Daoy (cell line): ENCODE results near the gene PDLIM3. TPM values are rescaled to one million over a fixed set of nuclear protein-coding genes. Genes with fewer than 3 reads are reported as not detected.
"Not testable (repeated sequence)": the region's sequence is repeated elsewhere in the genome, so short reads cannot be mapped to it uniquely, and the experiment has no call there.

ENCODE experiments used
- DNase-seq: peaks from one replicate; pipeline ENCODE4 v3.0.0-alpha.2; 2015; ENCODE audit warnings: low read depth
- total RNA-seq: library from RNA; depleted of rRNA; stranded (reverse); fragments of >200 nt; shearing (Covaris generic); gene quantifications from 2 replicates; pipeline ENCODE4 v1.2.3, GENCODE V29; 2014; rRNA removed

Gene PDLIM3
- total RNA-seq = 18.9 and 20.4 TPM in 2 replicates

DNA sequence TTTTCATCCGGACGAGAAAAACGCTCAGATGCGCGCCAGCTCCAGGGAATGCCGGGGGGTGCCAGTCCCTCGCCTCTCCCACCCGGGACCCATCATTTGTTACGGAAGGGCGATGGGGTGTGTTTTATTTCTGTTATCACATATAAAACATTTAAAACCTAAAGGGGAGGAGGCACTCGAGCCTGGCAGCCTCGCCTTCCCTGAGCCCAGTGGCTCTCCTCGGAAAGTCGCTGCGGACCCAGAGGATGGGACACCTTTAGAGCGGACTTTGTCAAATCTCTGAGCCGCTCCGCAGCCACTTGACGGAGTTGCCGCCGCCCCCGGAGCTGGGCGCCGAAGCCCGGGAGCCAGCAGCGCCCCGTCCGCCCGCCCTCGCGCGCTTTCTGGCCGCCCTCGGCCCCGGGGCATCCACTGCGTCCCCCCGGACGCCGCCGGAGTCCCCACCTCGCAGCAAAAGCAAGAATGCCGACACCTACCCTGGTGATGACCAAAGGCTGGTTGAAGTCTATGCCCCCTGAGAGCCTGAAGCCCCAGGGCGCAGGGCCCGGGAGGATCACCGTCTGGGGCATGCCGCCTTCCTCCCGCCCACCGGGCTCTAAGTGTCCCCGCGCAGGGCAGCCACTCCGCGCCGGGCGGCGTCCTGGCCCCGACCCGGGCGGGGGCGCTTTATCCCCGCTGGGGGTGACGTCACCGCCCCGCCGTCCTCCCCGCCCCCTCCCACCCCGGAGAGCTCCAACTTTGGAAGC lies at the start of gene PDLIM3:
Gene PDLIM3, minus strand, starts transcription at position 642 of the 746 bp plus-strand sequence. Its CDS starts 73 bp downstream, at position 569.
- DNase-seq = peak; percentile 60

DNA sequence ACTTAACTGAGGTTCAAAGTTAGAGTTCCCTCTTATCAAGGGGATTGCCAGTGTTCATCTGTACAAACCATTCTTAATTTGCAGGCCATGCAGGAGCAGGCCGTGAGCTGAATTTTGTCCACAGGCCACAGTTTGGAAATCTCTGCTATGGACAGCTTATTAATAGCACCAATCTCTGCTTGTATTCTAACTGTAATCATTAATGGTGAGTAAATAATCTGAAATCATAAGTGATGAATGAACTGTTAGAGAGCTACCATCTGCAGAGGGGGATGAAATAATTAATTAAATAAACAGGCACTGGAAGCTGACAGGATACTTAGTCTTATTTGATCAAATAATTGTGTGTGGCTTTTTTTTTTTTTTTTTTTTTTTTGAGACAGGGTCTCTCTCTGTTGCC lies 48.5 kb upstream of the PDLIM3 start:
- no peak for DNase-seq

DNA sequence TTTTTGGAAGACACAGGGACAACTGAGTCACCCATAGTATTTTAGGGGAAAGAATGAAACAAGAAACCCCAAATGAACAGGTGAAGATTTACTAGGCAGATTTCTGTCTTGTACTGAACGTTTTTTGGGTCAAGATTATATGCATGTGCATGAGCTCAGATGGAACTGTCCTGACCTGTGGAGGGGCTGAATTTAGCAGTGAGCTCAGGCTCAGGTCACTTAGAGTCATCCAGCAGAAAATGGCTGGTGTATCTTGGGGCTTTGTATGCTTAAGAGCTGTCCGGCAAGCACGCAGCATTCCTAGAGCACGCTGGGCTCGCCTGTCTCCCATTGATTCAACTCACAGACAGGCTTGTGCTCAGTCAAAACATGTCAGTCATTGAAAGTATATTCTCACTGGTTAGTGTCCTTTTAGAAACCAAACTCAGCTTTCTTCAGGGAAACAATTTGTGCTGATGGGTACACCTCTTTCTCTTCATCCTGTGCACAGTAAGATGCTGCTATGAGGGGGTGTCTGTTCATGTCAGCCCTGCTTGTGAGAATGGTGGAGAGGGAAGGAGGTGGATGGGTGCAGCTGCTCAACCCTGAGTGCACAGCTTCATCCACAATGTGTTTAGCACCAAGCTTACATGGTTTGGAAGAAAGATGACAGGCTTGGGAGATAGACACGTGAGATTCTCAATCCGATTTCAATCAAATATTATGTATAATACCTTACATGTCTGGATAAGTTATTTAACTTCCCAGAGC lies 47.5 kb upstream of the PDLIM3 start:
- DNase-seq = no peak

DNA sequence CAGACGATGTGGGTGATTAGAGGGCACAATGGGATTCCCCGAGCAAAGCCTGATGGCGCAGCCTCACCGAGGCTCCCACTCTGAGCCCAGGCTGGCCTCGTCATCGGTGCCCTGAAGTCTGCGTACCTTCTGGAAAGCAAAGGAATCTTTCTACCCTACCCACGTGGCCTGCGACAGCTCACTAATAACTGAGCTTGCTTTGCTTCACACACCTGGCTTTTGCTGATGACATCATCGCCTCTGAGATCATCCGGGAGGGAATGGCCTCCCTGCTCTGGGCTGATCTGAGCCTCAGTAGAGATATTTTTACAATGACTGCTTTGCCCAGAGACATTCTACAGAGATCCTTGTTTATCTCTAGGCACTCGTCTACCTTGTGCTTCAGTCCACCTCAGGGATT lies 45.4 kb upstream of the PDLIM3 start:
- no peak for DNase-seq

DNA sequence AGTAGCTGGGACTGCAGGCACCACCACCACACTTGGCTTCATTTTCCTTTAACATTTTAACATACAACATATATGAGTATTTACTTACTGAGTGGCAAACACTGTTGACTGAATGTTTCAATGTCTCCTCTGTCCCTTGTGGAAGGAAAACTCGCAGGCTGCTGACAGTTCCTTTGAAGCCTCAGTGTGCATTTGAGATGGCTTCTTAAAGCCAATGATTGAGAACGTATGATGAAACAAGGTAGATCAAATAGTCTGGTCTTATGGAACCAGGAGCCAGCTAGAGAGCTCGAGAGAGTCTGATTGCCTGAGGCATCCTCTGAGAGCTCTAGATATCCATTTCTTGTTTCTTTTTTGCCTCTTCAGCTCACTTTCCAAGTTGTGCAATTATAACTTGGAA lies 43.0 kb upstream of the PDLIM3 start:
- no peak for DNase-seq

- no peak for DNase-seq
These were observed 41.9 kb upstream of the PDLIM3 start for GRCh38 chr4:185576962-185577950.

DNA sequence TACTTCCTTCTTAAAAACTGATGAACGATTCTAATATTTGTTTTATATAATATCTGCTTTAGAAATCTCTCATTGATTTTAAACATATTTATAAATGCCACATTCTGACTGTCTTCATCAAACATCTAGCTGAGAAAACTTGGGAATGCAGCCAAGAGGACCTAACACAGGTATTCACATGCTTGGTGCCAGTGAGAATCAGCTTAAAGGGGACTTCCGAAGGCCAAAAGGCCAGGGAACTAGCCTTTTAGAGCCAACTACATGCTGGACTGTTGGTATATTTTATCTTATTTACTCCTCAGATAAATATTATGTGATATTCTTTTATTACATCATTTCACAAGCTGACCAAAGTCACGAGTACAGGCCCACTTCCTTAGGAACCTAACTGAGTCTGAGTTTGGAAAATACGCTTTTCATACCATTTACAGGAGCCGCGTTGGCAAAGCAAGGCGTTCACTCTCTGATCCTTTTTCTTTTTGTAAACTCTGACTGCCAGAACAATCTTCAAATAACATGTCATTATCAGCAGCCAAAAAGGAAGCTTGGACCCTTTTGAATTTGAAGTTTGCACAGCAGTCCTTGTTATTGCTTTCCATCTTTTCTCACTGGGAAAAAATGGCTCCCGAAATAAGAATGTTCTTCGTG lies 41.1 kb upstream of the PDLIM3 start:
- DNase-seq = no peak

- peak; percentile 82 for DNase-seq
These were observed 38.4 kb upstream of the PDLIM3 start for GRCh38 chr4:185573651-185574199.

DNA sequence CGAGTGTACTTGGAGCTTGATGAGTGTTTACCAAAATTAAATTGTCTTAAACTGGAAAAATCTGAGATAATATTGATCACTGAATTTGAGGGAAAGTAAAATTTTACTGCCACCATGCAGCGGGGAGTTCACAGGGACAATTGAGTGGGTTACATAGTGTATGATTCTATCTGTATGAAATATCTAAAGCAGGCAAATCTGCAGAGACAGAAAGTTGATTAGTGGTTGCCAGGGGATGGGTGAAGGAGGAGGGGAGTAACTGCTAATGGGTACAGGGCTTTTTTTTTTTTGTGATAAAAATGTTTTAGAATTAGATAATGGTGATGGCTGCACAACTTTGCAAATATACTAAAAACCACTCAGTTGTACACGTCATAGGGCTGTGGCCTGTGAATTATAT lies 35.4 kb upstream of the PDLIM3 start:
- no peak for DNase-seq

- peak; percentile 39 for DNase-seq
These were observed 32.4 kb upstream of the PDLIM3 start for GRCh38 chr4:185567381-185568376.

- peak; percentile 67 for DNase-seq
These were observed 31.7 kb upstream of the PDLIM3 start for GRCh38 chr4:185566972-185567371.

GRCh38 chr4:185566425-185566824 lies 31.1 kb upstream of the PDLIM3 start:
- no peak for DNase-seq

GRCh38 chr4:185565696-185566095 lies 30.4 kb upstream of the PDLIM3 start:
- DNase-seq = no peak

DNA sequence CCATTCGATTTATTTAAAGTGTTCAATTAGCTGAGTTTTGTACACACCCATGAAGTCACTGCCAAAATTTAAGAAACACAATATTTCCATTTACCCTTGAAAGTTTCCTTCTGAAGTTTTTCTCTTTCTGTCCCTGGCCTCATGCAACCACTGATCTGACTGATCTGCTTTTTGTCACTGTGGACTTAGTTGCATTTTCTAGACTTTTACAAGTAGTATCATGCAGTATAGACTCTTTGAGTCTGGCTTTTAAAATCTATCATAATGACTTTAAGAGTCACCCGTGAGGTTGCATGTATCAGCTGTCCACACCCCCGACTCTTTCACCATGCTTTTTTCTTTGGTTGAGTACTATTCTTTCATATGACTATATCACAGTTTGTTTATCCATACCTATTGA lies 29.0 kb upstream of the PDLIM3 start:
- no peak for DNase-seq

GRCh38 chr4:185562531-185562930 lies 27.2 kb upstream of the PDLIM3 start:
- no peak for DNase-seq

- DNase-seq = no peak
These were observed 25.0 kb upstream of the PDLIM3 start for GRCh38 chr4:185560316-185560715.

DNA sequence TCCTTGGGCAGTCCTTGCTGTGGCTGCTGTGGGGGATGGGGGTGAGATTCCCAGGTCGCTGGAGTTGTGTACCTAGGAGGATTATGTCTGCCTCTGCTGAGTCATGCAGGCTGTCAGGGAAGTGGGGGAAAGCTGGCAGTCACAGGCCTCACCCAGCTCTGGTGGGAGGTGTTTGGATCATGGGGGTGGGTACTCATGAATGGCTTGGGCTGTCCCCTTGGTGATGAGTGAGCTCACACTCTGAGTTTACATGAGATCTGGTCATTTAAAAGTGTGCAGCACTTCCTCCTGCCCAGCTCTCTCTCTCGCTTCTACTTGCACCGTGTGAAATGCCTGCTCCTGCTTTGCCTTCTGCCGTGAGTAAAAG lies 24.6 kb upstream of the PDLIM3 start:
- peak; percentile 87 for DNase-seq

DNA sequence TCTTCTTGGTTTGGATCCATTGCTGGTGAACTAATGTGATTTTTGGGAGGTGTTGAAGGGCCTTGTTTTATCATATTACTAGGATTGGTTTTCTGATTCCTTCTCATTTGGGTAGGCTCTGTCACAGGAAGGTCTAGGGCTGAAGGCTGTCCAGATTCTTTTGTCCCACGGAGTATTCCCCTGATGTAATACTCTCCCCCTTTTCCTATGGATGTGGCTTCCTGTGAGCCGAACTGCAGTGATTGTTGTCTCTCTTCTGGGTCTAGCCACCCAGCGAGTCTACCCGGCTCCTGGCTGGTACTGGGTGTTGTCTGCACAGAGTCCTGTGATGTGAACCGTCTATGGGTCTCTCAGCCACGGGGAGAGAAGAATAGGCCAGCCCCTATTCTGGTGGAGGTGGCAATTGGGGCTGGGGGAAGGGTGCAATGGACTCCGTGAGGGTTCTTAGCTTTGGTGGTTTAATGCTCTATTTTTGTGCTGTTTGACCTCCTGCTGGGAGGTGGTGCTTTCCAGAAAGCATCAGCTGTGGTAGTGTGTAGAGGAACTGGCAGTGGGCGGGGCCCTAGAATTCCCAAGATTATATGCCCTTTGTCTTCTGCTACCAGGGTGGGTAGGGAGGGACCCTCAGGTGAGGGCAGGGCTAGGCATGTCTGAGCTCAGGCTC lies 24.1 kb upstream of the PDLIM3 start:
- DNase-seq = not testable (repeated sequence)

DNA sequence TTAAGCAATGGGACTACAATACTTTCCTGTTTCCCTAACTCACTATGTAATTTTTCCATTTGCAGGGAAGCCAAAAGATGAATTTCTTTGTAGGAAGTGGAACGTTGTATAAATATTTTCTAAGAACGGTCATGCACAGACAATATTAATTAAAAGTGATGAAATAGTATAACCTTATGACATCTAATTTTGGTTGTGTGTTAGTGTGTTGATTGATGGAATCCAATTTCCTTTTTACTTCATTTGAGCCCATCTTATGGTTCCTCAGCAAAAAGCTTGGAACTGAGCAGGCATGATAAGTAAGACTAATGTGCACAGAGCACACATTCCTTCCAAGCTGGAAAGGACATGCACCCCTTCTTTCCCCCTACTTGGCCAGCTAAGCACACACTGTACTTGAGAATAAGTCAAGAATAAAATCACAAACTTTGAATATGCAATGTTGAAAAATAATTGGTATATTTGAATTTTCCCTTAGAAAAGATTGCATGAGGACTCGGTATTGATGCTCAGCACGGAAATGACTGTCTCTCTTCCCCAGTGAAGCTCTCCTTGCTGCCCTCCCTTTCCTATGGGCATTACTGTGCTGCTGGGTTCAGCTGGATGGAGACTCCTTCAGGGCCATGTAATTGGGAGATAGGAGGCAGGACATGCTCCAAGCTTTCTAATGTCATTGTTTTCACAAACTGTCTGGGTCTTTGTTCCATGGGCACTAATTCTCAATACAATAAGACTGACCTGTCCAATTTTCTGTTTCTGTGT lies 19.2 kb upstream of the PDLIM3 start:
- no peak for DNase-seq
